GM12878 (cell line): ENCODE results near the gene KLC3. TPM values are rescaled to one million over a fixed set of nuclear protein-coding genes. Genes with fewer than 3 reads are reported as not detected.

Experiments used
- ATAC-seq: fragments of 200-7000 bp; cut with Tn5 transposase; 3 replicates; pipeline ENCODE4 v1.9.1; 2020; ENCODE audit warnings: mild to moderate bottlenecking, moderate library complexity
- BruUV-seq: library from RNA; stranded (reverse); fragments of 400-500 nt; replicated peaks from 2 replicates; lab custom pipeline; 2021; lab: Mats Ljungman, UMichigan
- CTCF ChIA-PET: fragments of 300-600 bp; sonication (Branson Sonifier 250); formaldehyde crosslinking; extraction: SDS; loops from one replicate; lab custom pipeline; 2021; ENCODE audit warnings: inconsistent platforms; lab: Yijun Ruan, JAX
- POLR2A ChIA-PET: fragments of 350-600 bp; formaldehyde crosslinking; extraction: SDS; loops from one replicate; lab custom pipeline; 2021; ENCODE audit warnings: inconsistent platforms; lab: Charles Lee
- RAD21 ChIA-PET: fragments of 300-600 bp; sonication (Branson Sonifier 250); formaldehyde crosslinking; loops from one replicate; lab custom pipeline; 2023; ENCODE audit warnings: antibody characterized with exemption; ENCODE audit not compliant: unreplicated experiment; lab: Charles Lee
- SMC1A ChIA-PET: fragments of 300-600 bp; sonication (Branson Sonifier 250); formaldehyde crosslinking; loops from one replicate; lab custom pipeline; 2023; ENCODE audit not compliant: unreplicated experiment, uncharacterized antibody; lab: Charles Lee
- DNase-seq: peaks from one replicate; pipeline ENCODE4 v3.0.0-alpha.2; 2011; ENCODE audit warnings: low read depth, low spot score
- FAIRE-seq: peaks from 3 replicates; lab custom pipeline; 2011; peaks lifted over from hg19 to GRCh38; lab: Jason Lieb, UNC
- H2AFZ ChIP-seq: 2 replicates; pipeline ENCODE4 v1.6.0; 2011; ENCODE audit warnings: low read depth, low read length, control low read depth; ENCODE audit not compliant: control insufficient read depth
- H3K27ac ChIP-seq: 2 replicates; pipeline ENCODE4 v1.5.1; 2011; ENCODE audit warnings: control low read depth; ENCODE audit not compliant: control insufficient read depth, insufficient read depth
- H3K27me3 ChIP-seq, 2 experiments: replicated peaks in 1 of 2; 2 replicates each; pipeline versions ENCODE4 v1.6.0 to v1.6.1; 2011; ENCODE audit warnings: low read length in 1 of 2; ENCODE audit not compliant: control insufficient read depth in 2 of 2, insufficient read depth in 2 of 2
- H3K36me3 ChIP-seq, 2 experiments: 2 replicates each; pipeline ENCODE4 v1.5.1; 2011; ENCODE audit warnings: low read length in 1 of 2; ENCODE audit not compliant: control insufficient read depth in 2 of 2, insufficient read depth in 2 of 2
- H3K4me1 ChIP-seq: 2 replicates; pipeline ENCODE4 v1.6.1; 2011; ENCODE audit warnings: mild to moderate bottlenecking, low read length, moderate library complexity, mixed read lengths; ENCODE audit not compliant: control insufficient read depth, insufficient read depth
- H3K4me2 ChIP-seq: 2 replicates; pipeline ENCODE4 v1.6.0; 2011; ENCODE audit warnings: control low read depth; ENCODE audit not compliant: control insufficient read depth, insufficient read depth
- H3K4me3 ChIP-seq: fragments of 200-600 bp; sonication (generic); 2 replicates; pipeline ENCODE4 v1.5.1; 2016
- H3K79me2 ChIP-seq: 2 replicates; pipeline ENCODE4 v1.6.0; 2011; ENCODE audit warnings: low read length; ENCODE audit not compliant: control insufficient read depth, insufficient read depth
- H3K9ac ChIP-seq: 2 replicates; pipeline ENCODE4 v1.8.0; 2011; ENCODE audit warnings: low read length, control low read depth, mixed read lengths; ENCODE audit not compliant: control insufficient read depth, insufficient read depth
- H3K9me3 ChIP-seq: replicated peaks from 3 replicates; pipeline ENCODE4 v1.5.1; 2011; ENCODE audit warnings: mild to moderate bottlenecking, low read length; ENCODE audit not compliant: control insufficient read depth, insufficient read depth
- H4K20me1 ChIP-seq: 2 replicates; pipeline ENCODE4 v1.6.0; 2011; ENCODE audit not compliant: control insufficient read depth, insufficient read depth
- FOXK2 ChIP-seq: fragments of 450-650 bp; IDR thresholded peaks from 2 replicates; pipeline ENCODE4 v1.6.1; 2017; ENCODE audit warnings: mild to moderate bottlenecking, moderate library complexity
- PBX3 ChIP-seq: IDR thresholded peaks from 2 replicates; pipeline ENCODE4 v1.6.1; 2011; ENCODE audit warnings: mild to moderate bottlenecking, low read depth, low read length, moderate library complexity; ENCODE audit not compliant: insufficient replicate concordance
- POLR2AphosphoS2 ChIP-seq: IDR thresholded peaks from 2 replicates; pipeline ENCODE4 v1.6.1; 2011; ENCODE audit warnings: low read depth, mild to moderate bottlenecking, low read length, improper control_type of control experiment, moderate library complexity
- RAD21 ChIP-seq: IDR thresholded peaks from 2 replicates; pipeline ENCODE4 v1.6.1; 2011; ENCODE audit warnings: mild to moderate bottlenecking, low read depth, low read length, moderate library complexity; ENCODE audit not compliant: insufficient read depth
- RBBP5 ChIP-seq: fragments of 200-600 bp; sonication (generic); conservative IDR thresholded peaks from 2 replicates; pipeline ENCODE4 v1.6.1; 2016
- SKIL ChIP-seq: fragments of 450-650 bp; IDR thresholded peaks from 2 replicates; pipeline ENCODE4 v1.6.1; 2017; ENCODE audit warnings: mild to moderate bottlenecking, low read depth, inconsistent platforms; ENCODE audit not compliant: poor library complexity, severe bottlenecking
- SUPT20H ChIP-seq: IDR thresholded peaks from 2 replicates; pipeline ENCODE4 v1.6.1; 2011; ENCODE audit warnings: low read depth, mild to moderate bottlenecking, low read length, moderate library complexity, borderline replicate concordance; ENCODE audit not compliant: control insufficient read depth
- ZNF592 ChIP-seq: fragments of 450-650 bp; IDR thresholded peaks from 2 replicates; pipeline ENCODE4 v1.6.1; 2017; ENCODE audit warnings: mild to moderate bottlenecking, moderate library complexity
- ZNF622 ChIP-seq: fragments of 450-650 bp; IDR thresholded peaks from 2 replicates; pipeline ENCODE4 v1.6.1; 2017; ENCODE audit warnings: mild to moderate bottlenecking, inconsistent platforms
- WGBS: methylation state at CpG from one replicate; pipeline ENCODE4 v1.1.6; 2016; ENCODE audit warnings: low lambda C conversion rate; ENCODE audit not compliant: insufficient replicate concordance, insufficient coverage; ENCODE audit errors: missing lambda C conversion rate; 5-methylcytosine and 5-hydroxymethylcytosine counted together
- in situ Hi-C: fragments of 300-500 bp; cut with MboI; formaldehyde crosslinking; loops from 9 replicates; pipeline ENCODE4 v1.14.3; 2018; ENCODE audit warnings: mixed read lengths
- intact Hi-C: fragments of 100-400 bp; cut with micrococcal nuclease; formaldehyde crosslinking; loops from one replicate; pipeline ENCODE4 v1.14.2; 2022; ENCODE audit not compliant: unreplicated experiment
- polyA plus RNA-seq, 11 experiments: library from polyadenylated mRNA; depleted of rRNA in 4 of 11; unstranded in 6 of 11; stranded (reverse) in 5 of 11; fragments of >200 nt; fragmentation: Nextera tagmentation in 4 of 11; fragmentation: Illumina TruSeq in 1 of 11; extraction: Ambion mirVana in 4 of 11; extraction: Trizol in 1 of 11; gene quantifications; 1 replicate in 1 of 11; 2 replicates in 10 of 11; pipeline versions ENCODE4 v1.2.1 to v1.2.3, GENCODE V29; 2011 to 2016; ENCODE audit warnings: inconsistent platforms in 2 of 11, missing spikeins in 2 of 11, low read depth in 1 of 11
- total RNA-seq, 4 experiments: library from RNA; depleted of rRNA in 3 of 4; stranded (reverse); fragments of >200 nt in 3 of 4; fragmentation: Illumina TruSeq in 1 of 4; extraction: Trizol in 1 of 4; gene quantifications; 2 replicates each; pipeline versions ENCODE4 v1.2.1 to v1.2.3, GENCODE V29; 2013 to 2021

KLC3 gene
- total and polyA plus RNA-seq, 10 of the 15 experiments (the other 5 are each of a cell fraction or from before 2014, with no cell fraction given): 0.03 to 0.38 (median 0.28) TPM; not detected in 5

GRCh38 chr19:45314708-45315245 lies 25.8 kb upstream of the KLC3 start:
- Histone ChIP-seq H4K20me1 (no peaks in the 10 kb centered on the region), H2AFZ (no peak overlapping the region), H3K4me3 (no peak overlapping the region), H3K36me3 (no peaks in the 10 kb centered on the region), H3K9me3 (no peaks in the 10 kb centered on the region), H3K9ac (no peak overlapping the region), H3K4me1 (no peaks in the 10 kb centered on the region), H3K27me3 (no peaks in the 10 kb centered on the region; a peak in 1 of 4 replicates), H3K79me2 (no peaks in the 10 kb centered on the region), H3K4me2 (no peak overlapping the region), H3K27ac (no peak overlapping the region)
- intact Hi-C loops (no loop called here), in situ Hi-C loops (no loop called here)
- FAIRE-seq: no peak
- BruUV-seq: no TSS peak
- no peak for TF ChIP-seq ZNF622
- no peak for TF ChIP-seq RBBP5
- no peak for TF ChIP-seq SUPT20H
- no peak for TF ChIP-seq FOXK2
- ChIA-PET SMC1A (no interaction called here), POLR2A (no interaction called here), RAD21 (no interaction called here), CTCF (interaction anchor here (1.2 kb wide), 1 partner anchor 12 kb away, joined by 4 read pairs; no protein-coding TSS in a partner anchor)
- no peak for DNase-seq
- 40% methylated on average over 8 of the region's 8 CpGs for WGBS
- no peak for ATAC-seq

GRCh38 chr19:45315304-45315703 lies 25.2 kb upstream of the KLC3 start:
- intact Hi-C loops (no loop called here), in situ Hi-C loops (no loop called here)
- ChIA-PET POLR2A (no interaction called here), SMC1A (no interaction called here), RAD21 (no interaction called here), CTCF (interaction anchor here (1.2 kb wide), 1 partner anchor 11 kb away, joined by 4 read pairs; no protein-coding TSS in a partner anchor)
- H3K27me3 ChIP-seq: no peaks in the 10 kb centered on the region; a peak in 1 of 4 replicates
- 58% methylated on average over 21 of the region's 21 CpGs for WGBS
- no peak overlapping the region for H3K27ac ChIP-seq
- H3K4me2 ChIP-seq: no peak overlapping the region
- no peak for ATAC-seq
- no TSS peak for BruUV-seq
- no peak overlapping the region for H3K9ac ChIP-seq
- H3K9me3 ChIP-seq: no peaks in the 10 kb centered on the region
- no peaks in the 10 kb centered on the region for H3K79me2 ChIP-seq
- H3K36me3 ChIP-seq: no peaks in the 10 kb centered on the region
- no peak overlapping the region for H2AFZ ChIP-seq
- FAIRE-seq: no peak
- no peaks in the 10 kb centered on the region for H4K20me1 ChIP-seq
- DNase-seq: no peak
- H3K4me3 ChIP-seq: no peak overlapping the region
- no peaks in the 10 kb centered on the region for H3K4me1 ChIP-seq
- no peak for TF ChIP-seq POLR2AphosphoS2
- TF ChIP-seq RAD21: no peak
- no peak for TF ChIP-seq PBX3
- no peak for TF ChIP-seq ZNF592
- TF ChIP-seq SKIL: no peak
